ENCODE results near the gene DEFB124. TPM values are rescaled to one million over a fixed set of nuclear protein-coding genes. Genes with fewer than 3 reads are reported as not detected.

The DEFB124 gene
- total RNA-seq, 1 experiment from 2014 or later: not detected

DNA sequence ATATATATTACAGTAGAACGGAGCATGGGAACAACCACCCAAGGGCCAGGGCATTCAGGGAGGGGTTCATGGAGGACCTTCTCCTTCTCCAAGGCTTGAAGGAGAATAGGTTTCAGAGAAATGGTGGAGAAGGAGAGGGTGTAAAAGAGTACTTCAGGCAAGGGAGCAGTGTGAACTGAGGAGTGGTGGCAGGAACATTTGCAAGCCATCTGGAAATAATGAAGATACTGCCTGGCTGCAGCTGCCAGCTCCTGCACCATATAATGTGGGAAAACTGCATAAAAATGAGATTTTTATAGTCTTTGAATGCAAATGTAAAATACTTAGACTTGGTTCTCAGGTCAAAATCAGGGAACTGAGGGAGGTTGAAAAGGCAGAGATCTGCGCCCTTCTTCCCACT, 59.3 kb downstream of the DEFB124 start:
- POLR2A ChIA-PET: no interaction called here
- no TSS peak for BruUV-seq (replicated peaks)
- intact Hi-C loops (cut with micrococcal nuclease; ENCODE audit: unreplicated experiment): no loop called here
- CTCF ChIA-PET: no interaction called here
- in situ Hi-C loops (cut with HindIII; ENCODE audit: low pct_unique_long_range_greater_than_20kb, low sequenced_read_pairs): no loop called here
- Histone ChIP-seq H3K27ac (ENCODE audit: low read length) (no peak overlapping the region), H3K27me3 (ENCODE audit: control insufficient read depth, insufficient read depth, low read length) (peaks cover 16% of the 10 kb centered on the region), H3K4me1 (ENCODE audit: control insufficient read depth, insufficient read depth, low read length) (no peaks in the 10 kb centered on the region), H3K36me3 (ENCODE audit: control insufficient read depth, insufficient read depth, low read length) (no peaks in the 10 kb centered on the region), H3K9me3 (ENCODE audit: control insufficient read depth, insufficient read depth, low read depth, low read length) (no peaks in the 10 kb centered on the region), H3K4me3 (ENCODE audit: low read depth in 2 of 2, low read length in 2 of 2) (no peak overlapping the region)
- ATAC-seq (no peak), DNase-seq (ENCODE audit: low read depth, low spot score) (no peak)
- TF ChIP-seq TCF7L2 (IDR thresholded peaks at IDR 0.05; ENCODE audit: low read depth, low read length) (no peak), POLR2AphosphoS5 (IDR thresholded peaks at IDR 0.05; ENCODE audit: low read depth, low read length) (no peak), SIN3A (IDR thresholded peaks at IDR 0.05; ENCODE audit: borderline replicate concordance, insufficient read depth, low read depth, low read length) (no peak)
- TF ChIP-seq, protein P1, sequence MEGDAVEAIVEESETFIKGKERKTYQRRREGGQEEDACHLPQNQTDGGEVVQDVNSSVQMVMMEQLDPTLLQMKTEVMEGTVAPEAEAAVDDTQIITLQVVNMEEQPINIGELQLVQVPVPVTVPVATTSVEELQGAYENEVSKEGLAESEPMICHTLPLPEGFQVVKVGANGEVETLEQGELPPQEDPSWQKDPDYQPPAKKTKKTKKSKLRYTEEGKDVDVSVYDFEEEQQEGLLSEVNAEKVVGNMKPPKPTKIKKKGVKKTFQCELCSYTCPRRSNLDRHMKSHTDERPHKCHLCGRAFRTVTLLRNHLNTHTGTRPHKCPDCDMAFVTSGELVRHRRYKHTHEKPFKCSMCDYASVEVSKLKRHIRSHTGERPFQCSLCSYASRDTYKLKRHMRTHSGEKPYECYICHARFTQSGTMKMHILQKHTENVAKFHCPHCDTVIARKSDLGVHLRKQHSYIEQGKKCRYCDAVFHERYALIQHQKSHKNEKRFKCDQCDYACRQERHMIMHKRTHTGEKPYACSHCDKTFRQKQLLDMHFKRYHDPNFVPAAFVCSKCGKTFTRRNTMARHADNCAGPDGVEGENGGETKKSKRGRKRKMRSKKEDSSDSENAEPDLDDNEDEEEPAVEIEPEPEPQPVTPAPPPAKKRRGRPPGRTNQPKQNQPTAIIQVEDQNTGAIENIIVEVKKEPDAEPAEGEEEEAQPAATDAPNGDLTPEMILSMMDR (IDR thresholded peaks at IDR 0.05): no peak
- TF ChIP-seq, protein P2, sequence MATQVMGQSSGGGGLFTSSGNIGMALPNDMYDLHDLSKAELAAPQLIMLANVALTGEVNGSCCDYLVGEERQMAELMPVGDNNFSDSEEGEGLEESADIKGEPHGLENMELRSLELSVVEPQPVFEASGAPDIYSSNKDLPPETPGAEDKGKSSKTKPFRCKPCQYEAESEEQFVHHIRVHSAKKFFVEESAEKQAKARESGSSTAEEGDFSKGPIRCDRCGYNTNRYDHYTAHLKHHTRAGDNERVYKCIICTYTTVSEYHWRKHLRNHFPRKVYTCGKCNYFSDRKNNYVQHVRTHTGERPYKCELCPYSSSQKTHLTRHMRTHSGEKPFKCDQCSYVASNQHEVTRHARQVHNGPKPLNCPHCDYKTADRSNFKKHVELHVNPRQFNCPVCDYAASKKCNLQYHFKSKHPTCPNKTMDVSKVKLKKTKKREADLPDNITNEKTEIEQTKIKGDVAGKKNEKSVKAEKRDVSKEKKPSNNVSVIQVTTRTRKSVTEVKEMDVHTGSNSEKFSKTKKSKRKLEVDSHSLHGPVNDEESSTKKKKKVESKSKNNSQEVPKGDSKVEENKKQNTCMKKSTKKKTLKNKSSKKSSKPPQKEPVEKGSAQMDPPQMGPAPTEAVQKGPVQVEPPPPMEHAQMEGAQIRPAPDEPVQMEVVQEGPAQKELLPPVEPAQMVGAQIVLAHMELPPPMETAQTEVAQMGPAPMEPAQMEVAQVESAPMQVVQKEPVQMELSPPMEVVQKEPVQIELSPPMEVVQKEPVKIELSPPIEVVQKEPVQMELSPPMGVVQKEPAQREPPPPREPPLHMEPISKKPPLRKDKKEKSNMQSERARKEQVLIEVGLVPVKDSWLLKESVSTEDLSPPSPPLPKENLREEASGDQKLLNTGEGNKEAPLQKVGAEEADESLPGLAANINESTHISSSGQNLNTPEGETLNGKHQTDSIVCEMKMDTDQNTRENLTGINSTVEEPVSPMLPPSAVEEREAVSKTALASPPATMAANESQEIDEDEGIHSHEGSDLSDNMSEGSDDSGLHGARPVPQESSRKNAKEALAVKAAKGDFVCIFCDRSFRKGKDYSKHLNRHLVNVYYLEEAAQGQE (IDR thresholded peaks at IDR 0.05; ENCODE audit: insufficient read depth in 1 of 2, low read depth in 2 of 2, low read length in 1 of 2): no peak

Other genes starting within 250 kb of the DEFB124 start
- not detected for gene DEFB115, start 217.5 kb downstream of the DEFB124 start, total RNA-seq (2021; ENCODE audit: unreplicated experiment)
- gene DEFB116, start 166.5 kb downstream of the DEFB124 start, total RNA-seq (2021; ENCODE audit: unreplicated experiment): not detected
- gene DEFB118, start 106.5 kb downstream of the DEFB124 start, total RNA-seq (2021; ENCODE audit: unreplicated experiment): not detected
- gene DEFB119, start 84.5 kb downstream of the DEFB124 start, total RNA-seq (2021; ENCODE audit: unreplicated experiment): not detected
- not detected for gene DEFB121, start 68.9 kb downstream of the DEFB124 start, total RNA-seq (2021; ENCODE audit: unreplicated experiment)
- not detected for gene DEFB123, start 34.5 kb downstream of the DEFB124 start, total RNA-seq (2021; ENCODE audit: unreplicated experiment)
- gene REM1, start 161 bp upstream of the DEFB124 start, total RNA-seq (2021; ENCODE audit: unreplicated experiment): not detected
- gene HM13, start 39.3 kb upstream of the DEFB124 start, total RNA-seq (2021; ENCODE audit: unreplicated experiment): 337 TPM
- gene ID1, start 130.2 kb upstream of the DEFB124 start, total RNA-seq (2021; ENCODE audit: unreplicated experiment): 152 TPM
- gene COX4I2, start 162.8 kb upstream of the DEFB124 start, total RNA-seq (2021; ENCODE audit: unreplicated experiment): not detected
- gene BCL2L1, start 247.7 kb upstream of the DEFB124 start, total RNA-seq (2021; ENCODE audit: unreplicated experiment): 150 TPM

All from Panc1 (cell line).